Stimulated activated CD8-positive, alpha-beta memory T cell treated with anti-CD3 and anti-CD28 coated beads, Interleukin-2, amount 100 ng/mL, for 48 hours (primary cell): ENCODE measurements around the gene MDP1.
"Not testable (repeated sequence)": the region's sequence is repeated elsewhere in the genome, so short reads cannot be mapped to it uniquely, and the experiment has no call there.

ENCODE experiments used
- DNase-seq, 2 donors: peaks; one replicate each; pipeline ENCODE4 v3.0.0-alpha.2; 2020; ENCODE audit warnings: low read depth in 2 of 2

MDP1 gene

DNA sequence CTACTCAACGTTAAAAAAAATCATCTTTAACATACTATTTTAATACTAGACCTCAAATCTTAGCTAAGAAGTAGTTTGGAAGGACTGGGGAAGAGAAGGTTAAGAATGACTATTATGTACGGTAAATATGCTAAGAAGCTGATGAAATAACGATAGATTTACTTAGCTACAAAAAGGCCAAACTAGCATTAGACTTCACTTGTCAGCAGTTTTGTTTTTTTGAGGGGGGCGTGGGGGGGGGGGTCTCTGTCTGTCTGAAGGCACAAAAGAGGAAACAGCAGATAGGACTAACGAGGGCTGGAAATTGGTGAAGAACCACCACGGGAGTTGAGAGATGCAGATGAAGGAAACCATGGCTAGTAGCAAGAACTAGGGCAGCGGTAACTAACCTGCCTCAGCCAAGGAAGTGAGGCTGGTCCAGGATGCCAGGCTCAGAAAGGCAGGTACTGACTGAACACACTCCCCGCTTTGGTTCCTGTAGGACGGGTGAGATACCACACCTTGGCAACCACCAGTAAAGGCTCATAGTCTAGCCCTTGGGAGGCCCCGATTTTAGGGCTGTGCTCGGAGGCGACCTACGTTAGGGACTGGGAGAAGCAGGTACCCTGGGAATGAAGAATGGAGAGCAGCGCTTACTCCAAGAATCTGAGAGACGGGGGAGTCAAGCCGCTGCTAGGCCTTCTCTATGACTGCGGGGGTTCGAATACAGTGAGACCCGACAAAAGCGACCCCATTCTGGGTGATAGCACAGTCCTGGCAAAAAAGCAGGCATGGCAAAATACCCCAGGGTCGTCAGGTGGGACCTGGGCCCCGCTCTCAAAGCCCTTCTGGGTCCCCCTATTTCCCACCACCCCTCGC, 15.6 kb upstream of the MDP1 start:
- no peak for DNase-seq

DNA sequence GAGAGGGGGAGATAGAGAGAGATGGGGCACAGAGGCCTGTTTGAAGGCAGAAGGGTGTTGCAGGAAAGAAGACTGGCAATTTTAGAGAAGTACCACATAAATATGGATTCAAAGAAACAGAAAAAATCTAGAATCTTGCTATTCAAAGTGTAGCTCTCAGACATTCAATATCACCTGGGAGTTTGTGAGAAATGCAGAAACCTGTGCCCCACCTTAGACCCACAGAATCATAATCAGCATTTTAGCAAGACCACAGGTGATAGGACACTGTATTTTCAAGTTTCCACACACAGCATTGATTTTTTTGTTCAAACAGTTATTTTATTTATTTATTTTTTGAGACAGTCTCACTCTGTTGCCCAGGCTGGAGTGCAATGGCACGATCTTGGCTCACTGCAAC, 13.0 kb upstream of the MDP1 start:
- DNase-seq: no peak

DNA sequence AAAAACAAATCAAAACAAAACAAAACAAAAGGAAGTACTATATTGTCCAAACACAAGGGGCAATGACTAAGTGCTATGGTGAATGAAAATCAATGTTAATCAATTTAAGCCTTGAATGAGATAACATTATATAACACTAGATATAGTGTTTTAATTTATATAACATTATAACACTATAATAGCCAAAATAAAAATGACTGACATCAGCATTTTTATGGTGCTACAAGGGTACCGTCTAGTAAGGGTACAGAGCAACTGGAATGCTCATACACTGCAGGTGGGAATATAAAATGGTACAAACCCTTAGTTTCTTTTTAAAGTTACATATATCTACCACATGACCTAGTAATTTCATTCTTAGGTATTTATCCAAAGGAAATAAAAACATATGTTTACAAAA, 10.6 kb upstream of the MDP1 start:
- DNase-seq: no peak

DNA sequence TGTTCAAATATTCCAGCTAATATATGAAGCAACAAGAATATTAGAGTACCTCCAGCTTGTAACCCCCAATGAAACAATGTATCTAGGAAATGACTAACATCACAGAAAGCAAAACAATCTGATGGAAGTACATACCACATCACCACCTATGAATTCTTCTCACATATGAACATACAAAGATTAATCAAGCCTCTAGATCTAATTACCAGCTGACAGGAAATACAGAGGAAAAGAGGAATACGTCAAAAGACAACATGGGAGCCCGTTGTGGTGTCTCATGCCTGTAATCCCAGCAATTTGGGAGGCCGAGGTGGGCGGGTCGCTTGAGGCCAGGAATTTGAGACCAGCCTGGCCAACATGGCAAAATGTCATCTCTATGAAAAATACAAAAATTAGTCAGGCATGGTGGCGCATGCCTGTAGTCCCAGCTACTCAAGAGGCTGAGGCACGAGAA, 8.8 kb upstream of the MDP1 start:
- DNase-seq: no peak

DNA sequence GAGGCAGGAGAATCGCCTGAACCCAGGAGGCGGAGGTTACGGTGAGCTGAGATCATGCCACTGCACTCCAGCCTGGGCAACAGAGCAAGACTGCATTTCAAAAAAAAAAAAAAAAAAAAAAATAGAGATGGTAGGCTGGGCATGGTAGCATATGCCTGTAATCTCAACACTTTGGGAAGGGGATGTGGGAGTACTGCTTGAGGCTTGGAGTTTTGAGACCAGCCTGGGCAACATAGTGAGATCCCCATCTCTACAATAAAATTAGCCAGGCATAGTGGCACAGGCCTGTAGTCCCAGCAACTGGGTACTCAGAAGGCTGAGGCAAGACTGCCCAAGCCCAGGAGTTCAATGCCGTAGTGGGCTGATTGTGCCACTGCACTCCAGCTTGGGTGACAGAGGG, 7.1 kb upstream of the MDP1 start:
- not testable (repeated sequence) for DNase-seq

DNA sequence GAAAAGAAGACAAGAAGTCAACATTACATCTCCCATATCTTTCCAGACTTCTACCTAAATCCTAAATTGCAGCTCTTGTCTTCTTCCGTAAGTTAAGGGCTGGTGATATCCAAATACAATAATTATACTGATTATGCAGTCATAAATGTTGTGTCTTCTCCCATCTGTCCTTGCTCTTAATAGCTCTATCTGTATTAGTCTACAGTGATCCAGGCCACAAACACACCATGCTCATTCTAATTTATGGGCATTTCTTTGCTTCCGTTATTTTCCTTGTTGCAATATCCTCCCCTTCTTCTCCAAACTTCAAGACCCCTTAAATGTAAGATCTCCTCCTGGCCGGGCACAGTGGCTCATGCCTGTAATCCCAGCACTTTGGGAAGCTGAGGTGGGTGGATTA, 3.7 kb upstream of the MDP1 start:
- no peak for DNase-seq

DNA sequence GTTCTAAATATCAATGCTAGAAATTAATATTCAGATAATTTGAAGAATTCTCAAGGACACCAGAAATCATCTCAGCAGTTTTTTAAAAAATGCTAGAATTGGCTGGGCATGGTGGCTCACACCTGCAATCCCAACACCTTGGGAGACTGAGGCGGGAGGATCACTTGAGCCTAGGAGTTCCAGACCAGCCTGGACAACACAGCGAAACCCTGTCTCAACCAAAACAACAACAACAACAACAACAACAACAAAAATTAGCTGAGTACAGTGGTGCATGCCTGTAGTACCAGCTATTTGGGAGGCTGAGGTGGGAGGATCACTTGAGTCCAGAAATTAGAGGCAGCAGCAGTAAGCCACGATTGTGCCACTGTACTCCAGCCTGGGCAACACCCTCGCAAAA, 3.2 kb upstream of the MDP1 start:
- DNase-seq: no peak

DNA sequence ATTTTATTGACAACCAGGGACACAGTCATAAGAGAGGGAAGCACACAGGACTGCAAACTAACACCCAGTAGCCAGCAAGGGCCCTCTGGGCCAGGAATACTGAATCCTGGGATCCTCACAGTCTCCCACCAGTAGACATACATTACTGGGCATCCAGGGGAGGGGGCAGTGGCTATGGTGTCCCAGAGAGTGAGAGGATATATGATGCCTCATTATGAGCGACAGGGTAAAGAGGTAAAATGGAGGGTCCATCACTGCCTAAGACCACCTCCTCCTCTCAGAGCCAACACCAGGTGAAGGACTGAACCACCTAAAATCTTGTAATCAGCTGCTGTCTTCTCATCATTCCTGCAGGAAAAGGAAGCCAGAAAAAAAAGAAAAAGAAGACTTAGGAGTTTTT, 1.0 kb upstream of the MDP1 start:
- DNase-seq: not testable (repeated sequence)

DNA sequence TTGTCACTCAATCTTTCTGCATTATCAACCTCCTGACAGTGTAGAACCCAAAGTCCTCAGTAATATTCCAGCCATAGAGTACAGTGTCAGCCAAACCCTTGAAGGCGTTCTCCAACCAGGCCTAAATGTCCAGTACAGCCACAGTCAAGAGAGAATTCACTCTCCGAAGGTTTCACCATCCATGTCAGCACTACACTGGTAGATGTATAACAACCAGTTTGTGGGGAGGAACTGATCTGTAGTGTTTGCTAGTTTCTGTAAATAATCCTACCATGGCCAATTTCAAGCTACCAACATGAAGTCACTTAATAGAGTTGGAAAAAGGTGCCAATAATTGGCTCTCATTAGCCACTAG, 456 bp upstream of the MDP1 start:
- DNase-seq: no peak

DNA sequence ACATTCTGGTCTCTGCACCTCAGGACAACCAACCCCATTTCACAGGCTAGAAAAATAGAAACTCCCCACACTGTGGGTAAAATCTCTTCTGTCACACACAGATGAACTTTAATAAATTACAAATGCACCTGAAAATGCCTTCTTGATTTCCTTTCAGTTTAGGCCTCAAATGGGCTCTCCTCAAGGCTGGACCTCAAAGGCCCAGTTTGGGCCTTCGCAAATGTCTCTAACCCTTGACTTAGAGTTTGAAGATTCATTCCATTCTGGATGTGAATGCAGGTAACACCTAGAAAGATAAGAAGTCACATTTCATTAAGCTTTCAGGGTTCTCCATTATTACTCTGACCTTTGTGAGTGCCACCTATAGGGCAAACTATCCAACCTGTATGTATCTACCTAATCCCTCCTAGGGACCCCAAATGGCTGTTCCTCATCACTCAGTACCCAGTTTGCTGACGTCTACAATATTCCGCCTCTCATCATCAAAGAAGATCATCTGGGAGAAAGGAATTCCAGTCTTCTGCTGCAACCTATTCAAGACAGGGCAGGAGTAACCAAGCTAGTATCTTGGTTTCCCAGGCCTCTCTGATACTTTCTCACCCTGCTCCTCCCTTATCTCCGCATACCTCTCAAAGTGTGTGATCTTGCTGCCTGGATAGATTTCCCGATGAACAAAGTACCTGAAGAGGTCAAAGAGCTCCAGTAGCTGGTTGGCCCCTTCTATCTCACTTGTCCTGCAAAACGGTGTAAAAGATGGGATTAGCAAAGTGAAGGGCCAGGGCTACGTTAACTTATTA, 1.8 kb downstream of the MDP1 start:
- DNase-seq: no peak

DNA sequence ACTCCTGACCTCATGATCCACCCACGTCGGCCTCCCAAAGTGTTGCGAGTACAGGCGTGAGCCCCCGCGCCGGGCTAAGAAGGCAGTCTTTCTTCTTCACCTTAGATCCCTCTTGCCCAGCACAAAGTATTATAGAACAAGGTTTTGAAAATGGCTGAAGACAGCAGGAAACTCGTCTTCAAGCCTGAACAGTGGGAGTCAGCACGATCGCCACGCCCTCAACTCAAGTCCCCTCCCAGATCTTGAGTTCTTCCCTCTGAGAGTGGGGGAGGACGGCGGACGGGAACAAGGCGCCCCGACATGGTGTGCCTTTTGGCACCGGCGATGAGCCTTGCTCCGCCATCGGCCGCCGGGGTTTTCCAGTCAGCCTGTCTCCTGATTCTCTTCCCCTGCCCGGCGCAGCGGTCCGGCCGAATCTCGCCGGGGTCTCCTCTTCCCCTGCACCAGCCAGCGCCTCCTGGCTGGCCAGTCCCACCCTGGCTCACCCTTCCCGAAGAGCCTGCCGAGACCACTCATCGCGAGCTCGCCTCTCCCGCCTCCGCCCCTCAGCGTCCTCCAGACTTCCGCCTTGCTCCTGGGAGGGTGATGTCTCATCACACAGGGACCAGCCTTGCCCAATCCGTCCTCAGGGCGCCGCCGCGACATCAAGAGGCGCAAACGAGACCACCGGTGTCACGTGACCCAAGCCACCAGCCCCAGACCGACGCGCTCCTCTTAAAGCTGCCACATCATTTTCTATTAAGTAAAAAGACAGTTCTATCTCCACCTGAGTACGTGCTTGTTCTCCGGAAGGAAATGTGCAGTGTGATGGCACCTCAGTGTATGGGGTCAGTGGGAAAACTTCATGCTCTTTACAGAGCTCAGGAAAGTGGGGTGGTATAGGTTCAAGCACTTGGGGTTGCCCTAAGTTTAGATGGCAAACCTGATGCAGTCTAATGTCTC, 2.7 kb downstream of the MDP1 start, which contains the start of gene CHMP4A:
Gene CHMP4A (minus strand): TSS at position 565 of the 942 bp plus-strand sequence. CDS start 49 bp downstream, at position 516.
- peak; percentile 95 to 98 for DNase-seq

DNA sequence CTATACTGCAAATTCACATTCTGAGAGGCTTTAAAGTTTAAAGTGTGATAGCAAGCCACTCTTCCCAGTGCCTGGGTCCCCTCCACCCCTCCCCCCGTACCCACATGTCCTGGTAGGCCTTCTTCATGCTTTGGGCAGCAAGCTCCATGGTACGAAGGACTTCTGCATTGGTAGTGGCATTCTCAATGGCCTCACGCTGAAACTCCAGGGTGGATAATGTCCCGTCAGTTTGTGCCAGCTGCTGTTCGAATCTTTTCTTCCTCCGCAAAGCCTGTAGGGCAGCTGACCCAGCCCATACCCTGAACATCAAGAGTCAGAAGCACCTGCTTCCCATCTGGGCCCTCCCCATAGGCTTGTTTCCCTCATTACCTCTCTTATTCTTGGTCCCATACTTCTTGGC, 4.6 kb downstream of the MDP1 start:
- DNase-seq: no peak

DNA sequence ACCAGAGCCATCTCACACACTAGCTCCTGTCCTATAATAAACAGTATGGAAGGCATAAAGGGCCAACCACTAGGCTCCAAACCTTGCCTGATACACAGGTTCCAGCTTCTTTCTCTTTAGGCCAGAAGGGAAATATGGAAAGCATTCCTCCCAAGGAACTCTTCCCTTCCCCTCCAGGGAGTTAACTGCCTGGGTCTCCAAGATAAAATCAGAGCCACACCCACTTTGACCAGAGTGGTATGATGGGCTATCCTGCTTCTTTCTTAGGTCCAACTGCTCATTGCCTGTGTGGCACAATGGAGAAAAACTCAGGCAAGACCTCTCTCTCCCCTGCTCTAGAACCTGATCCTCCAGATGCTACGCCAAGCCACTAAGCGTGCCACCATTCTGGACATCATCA, 8.2 kb downstream of the MDP1 start:
- DNase-seq: no peak

DNA sequence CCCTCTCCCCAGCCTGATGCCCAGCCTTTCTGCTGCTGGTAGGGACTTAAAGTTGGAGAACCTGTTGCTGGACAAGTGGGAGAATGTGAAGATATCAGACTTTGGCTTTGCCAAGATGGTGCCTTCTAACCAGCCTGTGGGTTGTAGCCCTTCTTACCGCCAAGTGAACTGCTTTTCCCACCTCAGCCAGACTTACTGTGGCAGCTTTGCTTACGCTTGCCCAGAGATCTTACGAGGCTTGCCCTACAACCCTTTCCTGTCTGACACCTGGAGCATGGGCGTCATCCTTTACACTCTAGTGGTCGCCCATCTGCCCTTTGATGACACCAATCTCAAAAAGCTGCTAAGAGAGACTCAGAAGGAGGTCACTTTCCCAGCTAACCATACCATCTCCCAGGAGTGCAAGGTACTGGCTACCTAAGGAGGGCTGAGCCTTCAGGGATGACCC, 8.7 kb downstream of the MDP1 start:
- no peak for DNase-seq

DNA sequence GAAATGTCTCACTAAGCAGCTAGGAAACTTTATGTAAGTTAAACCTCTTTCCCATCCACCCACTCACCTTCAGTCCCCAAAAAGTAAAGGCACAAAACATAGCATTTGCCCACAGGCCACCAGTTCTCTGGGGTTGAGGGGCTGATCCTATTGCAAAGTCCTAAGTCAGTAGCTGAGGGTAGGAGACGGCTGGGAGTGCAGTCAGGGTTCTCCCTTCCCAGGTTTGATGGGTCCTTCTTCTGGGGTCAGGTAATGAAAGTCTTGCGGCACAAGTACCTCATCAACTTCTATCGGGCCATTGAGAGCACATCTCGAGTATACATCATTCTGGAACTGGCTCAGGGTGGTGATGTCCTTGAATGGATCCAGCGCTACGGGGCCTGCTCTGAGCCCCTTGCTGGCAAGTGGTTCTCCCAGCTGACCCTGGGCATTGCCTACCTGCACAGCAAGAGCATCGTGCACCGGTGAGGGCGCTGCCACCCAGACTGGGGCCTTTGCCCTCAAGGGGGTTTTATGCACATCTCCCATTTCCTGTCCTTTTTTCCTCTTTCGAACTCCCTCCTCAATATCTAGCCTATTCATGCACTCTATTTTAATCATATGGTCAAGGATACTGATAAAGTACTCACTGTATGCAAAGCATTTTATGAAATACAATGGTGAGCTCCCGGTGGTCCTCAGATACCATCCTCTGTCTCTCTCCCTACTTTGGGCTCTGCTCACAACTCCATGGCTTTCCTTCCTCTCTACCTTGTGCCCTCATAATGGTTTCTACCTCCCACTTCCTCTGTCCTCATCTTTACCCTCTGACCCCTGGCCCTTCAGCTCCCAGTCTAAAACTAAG, 9.4 kb downstream of the MDP1 start:
- no peak for DNase-seq

DNA sequence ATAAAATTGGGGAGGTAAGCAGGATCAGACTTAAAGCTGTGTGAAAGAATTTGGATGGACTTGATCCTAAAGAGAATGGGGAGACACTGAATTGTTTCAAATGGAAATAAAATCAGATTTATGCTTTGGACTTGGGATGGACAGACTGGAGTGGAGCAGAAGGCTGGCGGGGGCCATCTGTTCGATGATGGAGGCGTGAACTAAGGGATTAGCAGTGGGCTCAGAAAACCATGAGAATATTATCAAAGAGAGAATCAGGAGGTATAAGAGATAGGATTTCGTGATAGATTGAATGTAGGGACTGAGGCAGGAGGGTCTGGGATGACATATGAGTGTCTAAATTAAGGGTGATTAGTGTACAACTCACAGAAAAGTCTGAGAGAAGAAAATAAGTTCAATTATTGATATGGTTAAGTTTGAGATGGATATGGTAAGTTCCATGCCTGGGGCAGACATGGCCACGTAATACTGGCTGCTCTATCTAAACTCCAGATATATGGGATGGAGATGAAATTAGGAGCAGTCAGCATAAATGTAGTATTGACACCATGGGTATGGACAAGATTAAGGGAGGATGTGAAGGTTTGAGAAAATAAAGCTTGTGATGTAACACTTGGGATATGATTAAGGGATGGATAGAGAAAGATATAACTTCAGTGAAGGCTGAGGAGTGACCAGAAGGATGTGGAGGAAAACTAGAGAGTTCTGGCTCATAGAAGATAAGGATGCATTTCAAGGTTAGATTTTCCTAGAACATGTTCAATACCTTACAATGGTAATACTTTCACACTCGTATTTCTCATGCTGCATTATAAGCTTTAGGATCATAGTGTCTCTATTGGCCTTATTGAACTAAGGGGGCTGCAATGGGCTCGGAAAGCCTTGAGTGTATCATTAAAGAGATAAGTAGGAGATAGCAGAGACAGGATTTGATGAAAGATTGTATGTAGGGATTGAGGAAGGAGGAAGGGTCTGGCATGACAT, 11.4 kb downstream of the MDP1 start:
- no peak for DNase-seq

DNA sequence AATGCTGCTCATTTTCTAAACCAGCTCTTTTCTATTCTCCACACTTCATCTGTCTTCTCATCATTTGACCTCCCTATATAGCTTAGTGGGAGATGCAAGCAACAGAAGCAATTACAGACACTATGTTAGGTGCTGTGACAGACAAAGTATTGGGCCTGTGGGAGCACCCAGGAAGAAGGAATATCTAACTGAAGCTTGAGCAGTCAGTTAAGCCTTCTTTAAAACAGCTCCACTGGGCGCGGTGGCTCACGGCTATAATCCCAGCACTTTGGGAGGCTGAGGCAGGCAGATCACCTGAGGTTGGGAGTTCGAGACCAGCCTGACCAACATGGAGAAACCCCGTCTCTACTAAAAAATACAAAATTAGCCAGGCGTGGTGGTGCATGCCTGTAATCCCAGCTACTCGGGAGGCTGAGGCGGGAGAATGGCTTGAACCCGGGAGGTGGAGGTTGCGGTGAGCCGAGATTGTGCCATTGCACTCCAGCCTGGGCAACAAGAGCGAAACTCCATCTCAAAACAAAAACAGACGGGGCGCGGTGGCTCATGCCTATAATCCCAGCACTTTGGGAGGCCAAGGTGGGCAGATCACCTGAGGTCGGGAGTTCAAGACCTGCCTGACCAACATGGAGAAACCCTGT, 12.5 kb downstream of the MDP1 start:
- not testable (repeated sequence) for DNase-seq

DNA sequence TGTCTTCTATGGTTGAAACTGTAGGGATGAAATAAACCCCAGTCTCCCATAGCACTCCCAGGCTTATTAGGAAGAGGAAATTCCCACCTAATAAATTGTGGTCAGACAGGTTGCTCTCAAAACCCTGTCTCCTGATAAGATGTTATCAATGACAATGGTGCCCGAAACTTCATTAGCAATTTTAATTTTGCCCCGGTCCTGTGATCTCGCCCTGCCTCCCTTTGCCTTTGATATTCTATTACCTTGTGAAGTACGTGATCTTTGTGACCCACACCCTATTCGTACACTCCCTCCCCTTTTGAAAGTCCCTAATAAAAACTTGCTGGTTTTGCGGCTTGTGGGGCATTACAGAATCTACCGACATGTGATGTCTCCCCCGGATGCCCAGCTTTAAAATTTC, 13.3 kb downstream of the MDP1 start:
- DNase-seq: not testable (repeated sequence)
